Measurements from ENCODE around the gene FADS1.

Gene FADS1

DNA sequence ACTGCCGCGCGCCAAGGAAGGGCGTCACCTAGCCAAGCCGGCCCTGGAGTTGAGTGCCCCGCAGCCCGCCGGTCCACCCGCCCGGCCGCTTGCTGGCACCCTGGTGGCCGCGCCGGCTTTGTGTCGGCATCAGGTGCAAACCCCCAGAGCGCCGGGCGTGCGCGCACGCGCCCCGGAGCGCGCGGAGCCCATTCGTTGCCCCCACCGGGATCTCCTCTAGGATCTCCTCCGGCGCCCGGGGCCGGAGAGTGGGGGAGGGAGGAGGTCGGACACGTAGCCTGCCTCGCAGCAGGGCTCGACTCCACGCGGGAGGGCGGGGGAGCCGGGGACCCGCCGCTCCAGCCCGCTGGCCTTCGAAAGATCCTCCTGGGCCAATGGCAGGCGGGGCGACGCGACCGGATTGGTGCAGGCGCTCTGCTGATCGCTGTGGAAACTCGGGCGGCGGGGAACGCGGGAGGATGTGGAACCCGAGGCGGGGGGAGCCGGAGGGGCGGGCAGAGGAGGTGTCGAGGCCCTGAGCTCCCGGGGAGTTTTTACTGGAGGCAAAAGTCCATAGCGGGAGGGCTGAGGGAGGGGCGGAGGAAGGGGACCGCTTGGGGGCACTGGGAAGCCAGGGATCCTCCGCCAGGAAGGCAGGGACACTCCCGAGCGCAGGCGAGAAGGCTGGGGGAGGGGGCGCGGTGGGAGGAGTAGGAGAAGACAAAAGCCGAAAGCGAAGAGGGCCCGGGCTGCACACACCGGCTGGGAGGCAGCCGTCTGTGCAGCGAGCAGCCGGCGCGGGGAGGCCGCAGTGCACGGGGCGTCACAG lies 11.0 kb upstream of the FADS1 start, which contains the start of gene FADS2:
FADS2 (plus strand) TSS at position 730 of the 808 bp plus-strand sequence. CDS start 91 bp downstream, outside the sequence.
- peak; percentile 24 to 48 for DNase-seq (ENCODE audit: low read depth in 1 of 2, low spot score in 1 of 2)

DNA sequence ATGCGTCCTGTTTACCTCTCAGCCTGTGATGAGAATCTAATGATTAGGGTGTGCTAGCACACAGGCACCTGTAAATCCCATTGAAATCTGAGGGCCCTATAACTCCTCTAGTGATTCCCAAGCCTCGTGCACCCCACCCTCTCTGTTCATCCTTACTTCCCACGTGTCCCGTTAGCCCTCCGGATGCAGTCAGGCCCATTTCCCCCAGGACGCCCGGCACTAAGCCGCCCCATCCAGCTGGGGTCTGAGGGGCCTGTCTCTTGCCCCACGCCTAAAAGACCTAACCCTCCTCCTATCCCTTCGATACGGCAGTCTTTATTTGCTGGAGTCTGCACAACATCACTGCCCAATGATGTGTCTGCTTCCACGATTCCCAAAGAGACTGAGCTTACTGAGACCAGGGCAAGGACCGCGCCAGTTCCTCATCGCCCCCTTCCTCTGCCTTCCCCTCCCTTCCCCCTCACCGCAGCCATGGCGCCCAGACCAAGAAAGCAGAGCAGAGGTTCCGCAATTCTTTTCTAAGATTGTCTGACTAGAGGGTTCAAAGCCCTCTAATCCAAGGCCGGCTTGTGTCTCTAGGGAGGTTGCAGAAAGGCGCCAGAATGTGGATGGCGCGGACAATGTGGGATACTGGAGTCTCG lies 10.2 kb upstream of the FADS1 start:
- no peak for DNase-seq (ENCODE audit: low read depth in 1 of 2, low spot score in 1 of 2)

DNA sequence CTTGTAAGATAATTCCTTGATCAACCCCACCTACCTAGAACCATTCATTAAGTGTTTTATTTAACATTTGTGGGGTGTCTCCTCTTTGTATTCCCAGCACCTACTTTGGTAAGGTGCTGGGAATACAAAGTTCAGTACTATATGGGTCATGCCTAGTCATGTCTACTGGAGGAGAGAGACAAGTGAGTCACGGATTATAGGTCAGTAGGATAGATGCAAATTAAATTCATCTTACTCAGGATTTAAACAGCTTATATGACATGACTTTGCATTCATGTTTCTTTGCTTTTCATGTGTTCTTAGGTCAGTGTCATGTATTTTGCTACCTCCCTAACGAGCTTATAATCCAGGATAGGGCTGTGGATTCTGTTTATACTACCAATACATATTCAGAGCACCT lies 3.4 kb upstream of the FADS1 start:
- DNase-seq (ENCODE audit: low read depth in 1 of 2, low spot score in 1 of 2): no peak

DNA sequence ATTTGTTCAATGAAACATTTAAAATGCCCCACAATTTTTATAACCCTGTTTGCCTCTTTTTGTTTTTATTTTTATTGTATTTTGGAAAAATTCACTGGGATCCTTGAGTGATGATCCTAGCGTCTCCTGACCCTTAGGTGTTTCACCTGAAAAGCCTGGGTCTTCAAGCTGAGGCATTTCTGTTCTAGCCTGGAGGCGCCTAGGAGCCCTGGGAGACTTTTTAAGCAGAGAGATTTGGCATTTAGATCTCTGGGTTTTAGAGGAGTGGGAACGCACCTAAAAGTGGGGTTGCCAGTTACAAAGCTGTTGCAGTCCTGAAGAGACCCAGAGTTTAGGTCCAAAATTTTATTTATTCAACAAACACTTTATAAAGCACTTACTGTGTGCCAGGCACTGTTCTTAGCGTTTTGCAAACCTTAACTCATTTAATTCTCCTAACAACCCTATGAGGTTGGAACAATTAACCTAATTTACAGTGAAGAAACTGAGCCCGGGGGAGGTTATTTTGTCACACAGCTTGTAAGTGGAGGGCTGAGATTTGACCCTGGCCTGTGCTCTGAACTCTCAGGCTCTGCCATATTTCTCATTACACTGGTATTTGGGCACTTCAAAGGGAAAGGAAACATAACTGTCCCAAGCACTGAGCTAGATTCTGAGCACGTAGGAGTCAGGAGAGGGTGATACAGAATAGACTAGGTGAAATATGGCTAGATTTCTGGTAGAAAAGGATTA lies 834 bp upstream of the FADS1 start:
- DNase-seq (ENCODE audit: low read depth in 1 of 2, low spot score in 1 of 2): no peak

DNA sequence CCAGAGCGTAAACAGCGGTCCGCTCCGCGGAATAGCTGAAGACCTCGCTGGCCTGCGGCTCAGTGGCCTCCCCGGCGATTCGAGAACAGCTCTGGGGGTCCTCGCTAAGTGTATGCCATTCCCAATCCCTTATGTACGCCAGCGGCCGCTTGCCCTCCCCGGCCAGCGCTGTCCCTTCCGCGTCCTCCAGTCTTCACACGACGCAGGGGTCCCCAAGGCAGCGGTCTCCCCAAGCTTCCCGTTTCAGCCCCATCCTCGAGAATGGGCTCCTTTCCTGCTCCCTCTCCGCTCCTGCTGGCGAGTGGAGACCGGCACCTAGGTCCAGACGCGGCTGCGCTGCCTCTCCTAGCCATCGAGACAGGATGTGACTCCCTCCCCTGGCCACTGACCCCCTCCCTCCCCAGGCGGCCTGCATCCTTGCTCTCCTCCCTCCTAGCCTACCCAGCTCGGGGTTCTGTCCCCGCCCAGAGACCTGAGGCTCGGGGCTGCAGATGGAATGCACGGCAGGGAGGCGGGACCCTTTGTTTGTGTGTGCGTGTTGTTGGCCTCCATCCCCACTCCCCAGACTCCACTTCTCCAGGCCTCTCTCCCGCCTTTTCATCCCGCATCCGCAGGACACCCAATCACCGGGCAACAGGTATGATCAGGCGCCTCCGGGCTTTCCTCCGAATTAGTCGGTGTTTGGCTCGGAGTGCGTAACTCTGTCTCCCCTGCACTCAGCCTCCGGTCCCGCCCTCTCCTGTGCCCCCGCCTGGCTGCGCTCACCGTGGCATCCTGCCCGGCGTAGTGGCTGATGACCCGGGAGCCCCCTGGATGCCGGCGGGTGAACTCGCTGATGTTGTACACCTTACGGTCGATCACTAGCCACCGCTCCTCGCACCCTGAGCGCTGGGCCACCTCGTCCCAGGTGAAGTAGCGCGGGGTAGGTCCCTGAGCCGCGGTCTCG lies 740 bp downstream of the FADS1 start:
- DNase-seq (ENCODE audit: low read depth in 1 of 2, low spot score in 1 of 2): peak; percentile 30 to 41

DNA sequence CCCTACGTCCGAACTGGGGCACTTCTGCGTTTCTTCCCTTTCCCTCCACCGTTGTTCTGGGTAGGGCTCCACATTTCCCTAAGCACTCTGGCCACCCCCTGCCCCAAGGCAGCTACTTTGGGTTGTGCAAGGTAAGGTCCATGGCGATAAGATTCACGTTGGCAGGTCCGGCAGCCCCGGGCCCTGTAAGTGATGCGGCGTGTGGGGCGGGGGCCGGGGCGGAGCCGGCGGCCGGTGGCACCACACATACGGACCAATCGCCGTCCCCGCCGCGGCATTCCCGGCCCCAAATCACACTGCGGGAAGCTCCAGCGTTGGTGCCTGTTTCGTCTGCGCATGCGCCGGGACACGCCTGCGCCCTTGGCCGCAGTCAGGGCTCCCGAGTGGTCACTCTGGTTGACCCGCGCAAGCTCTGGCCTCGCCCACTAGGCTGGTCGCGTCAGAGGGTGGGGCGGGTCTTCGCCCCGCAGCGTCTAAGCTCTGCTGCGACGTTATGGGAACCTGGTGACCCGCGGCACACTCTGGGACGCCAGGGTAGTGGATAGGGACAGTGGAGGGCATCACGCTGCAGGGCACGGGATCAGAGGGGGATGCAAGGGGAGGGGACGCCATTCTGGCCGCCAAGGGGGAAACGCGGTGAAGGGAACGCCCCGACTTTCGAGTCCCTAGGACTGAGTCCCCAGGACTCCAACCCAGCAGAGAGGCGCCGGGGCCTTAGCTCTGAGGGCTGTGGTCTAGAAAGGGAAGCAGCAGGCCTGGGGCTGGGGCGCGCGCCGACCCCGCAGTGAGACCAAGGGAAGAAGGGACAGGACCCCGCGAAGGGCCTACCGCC lies 1.6 kb downstream of the FADS1 start:
- no peak for DNase-seq (ENCODE audit: low read depth in 1 of 2, low spot score in 1 of 2)

DNA sequence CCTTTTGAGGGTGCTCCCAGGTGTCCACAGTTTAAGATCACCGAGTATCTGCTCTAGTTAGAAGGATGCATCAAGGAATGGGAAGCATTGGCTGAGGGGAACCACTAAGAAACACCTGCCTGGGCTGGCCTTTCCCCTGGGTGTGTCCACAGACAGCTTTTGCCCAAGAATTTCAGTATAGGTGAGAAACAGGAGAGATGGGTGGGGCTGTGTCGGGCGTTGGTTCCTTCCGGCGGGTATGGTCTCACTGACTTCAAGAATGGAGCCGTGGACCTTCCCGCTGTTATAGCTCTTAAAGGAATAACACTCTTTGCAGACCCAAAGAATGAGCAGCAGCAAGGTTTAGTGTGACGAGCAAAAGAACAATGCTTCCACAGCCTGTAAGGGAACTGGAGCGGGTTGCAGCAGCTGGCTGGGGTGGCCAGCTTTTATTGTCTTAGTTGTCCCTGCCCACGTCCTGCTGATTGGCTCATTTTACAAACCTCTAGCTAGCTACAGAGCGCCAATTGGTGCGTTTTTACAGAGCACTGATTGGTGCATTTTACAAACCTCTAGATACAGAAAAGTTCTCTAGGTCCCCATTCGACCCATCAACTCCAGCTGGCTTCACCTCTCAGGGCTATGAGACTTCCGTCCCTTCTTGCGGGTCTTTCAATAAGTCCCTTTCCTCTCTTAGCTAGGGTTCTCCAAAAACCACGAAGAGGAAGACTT lies 2.4 kb downstream of the FADS1 start:
- no peak for DNase-seq (ENCODE audit: low read depth in 1 of 2, low spot score in 1 of 2)

DNA sequence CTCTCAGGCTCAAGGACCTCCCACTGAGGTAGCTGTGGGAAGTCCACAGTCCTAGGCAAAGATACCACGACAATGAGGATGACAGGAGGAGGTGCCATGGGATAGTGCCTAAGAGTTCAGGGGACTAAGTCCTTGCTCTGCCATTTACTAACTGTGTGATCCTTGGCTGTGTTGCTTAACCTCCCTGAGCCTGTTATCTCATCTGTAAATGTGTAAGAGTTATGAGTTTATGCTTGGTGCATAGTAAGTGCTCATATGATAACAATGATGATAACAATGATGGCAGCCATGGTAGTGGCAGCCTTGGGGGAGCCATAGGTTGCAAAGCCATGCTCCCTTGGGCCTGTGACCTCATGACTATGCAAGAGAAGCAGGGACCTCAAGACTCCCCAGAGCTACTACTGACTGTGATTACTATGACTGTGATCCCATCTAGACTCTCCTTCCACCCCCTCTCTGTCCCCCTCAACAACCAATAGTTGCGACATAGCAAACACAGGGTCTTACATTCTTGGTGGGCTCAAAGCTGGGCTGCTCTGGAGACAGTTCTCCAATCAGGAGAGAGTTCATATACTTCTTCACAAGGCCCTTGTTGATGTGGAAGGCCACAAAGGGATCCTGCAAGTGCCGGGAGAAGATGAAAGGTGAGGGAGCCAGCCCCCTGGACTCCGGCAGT lies 3.9 kb downstream of the FADS1 start:
- no peak for DNase-seq (ENCODE audit: low read depth in 1 of 2, low spot score in 1 of 2)

DNA sequence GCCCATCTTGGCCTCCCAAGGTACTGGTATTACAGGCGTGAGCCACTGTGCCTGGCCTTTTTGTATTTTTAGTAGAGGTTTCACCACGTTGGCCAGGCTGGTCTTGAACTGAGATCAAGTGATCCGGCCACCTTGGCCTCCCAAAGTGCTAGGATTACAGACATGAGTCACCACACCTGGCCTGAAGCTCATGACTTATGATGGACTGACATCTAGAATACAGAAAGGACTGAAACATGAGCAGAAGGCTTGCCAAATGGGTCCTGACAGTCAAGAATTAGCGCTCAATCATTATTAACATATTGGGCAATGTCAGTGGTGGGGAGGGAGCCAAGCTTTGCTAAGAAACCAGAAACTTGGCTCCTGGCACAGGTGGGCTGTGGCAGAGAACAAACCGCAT lies 5.0 kb downstream of the FADS1 start:
- no peak for DNase-seq (ENCODE audit: low read depth in 1 of 2, low spot score in 1 of 2)

DNA sequence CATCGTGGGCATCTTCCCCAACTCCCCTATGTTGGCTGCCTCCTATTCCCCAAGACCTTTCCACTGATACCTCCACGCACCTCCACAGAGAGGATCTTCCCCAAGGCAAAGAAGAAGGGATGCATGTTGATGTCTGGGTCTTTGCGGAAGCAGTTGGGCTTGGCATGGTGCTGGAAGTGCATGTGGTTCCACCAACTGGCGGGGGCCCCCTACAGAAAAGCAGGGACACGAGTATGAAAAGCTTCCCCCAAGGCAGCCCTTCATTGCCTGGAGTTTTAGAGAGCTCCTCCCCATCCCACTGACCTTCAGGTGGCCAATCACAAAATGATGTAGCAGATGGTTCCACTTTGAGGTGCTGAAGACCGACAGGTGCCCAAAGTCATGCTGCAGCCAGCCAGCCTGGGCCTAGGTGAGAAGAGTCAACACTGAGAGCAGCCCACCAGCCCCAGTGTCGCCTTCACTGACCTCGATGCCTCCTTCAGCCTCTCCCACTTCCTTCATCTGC lies 6.1 kb downstream of the FADS1 start:
- DNase-seq (ENCODE audit: low read depth in 1 of 2, low spot score in 1 of 2): no peak

DNA sequence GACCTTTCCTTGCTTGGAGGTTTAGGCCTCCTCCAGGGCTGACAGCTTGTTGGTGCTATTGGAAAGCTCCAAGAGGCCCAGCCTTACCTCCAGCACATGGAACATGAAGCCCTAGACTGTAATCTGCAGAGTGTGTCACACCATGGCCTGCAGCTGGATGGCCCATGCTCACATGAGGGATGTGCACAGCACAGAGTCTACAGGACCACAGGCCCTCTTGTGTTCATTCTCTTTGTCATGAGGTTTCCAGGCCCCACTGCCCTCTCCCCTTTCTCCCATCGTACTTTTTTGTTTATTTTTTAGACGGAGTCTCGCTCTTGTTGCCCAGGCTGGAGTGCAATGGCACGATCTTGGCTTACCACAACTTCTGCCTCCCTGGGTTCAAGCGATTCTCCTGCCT lies 10.0 kb downstream of the FADS1 start:
- DNase-seq (ENCODE audit: low read depth in 1 of 2, low spot score in 1 of 2): no peak

DNA sequence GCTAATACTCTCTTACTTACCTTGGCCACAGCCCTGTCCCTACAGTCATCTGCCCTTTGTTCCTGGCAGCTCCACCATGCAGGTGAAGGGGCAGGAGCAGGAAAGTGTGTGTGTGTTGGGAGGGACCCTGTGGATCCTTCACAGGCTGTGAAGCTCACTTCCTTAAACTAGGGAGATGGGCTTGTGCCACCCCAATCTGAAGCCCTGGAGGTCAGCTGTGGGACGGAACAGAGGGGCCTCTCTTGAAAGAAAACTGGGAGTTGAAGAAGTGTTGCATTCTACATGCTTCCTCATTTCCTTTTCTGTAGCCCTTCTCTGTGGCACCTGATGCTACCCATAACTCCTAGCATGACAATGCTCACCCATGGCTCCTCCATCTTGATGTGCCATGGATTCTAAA lies 11.7 kb downstream of the FADS1 start:
- DNase-seq (ENCODE audit: low read depth in 1 of 2, low spot score in 1 of 2): no peak

DNA sequence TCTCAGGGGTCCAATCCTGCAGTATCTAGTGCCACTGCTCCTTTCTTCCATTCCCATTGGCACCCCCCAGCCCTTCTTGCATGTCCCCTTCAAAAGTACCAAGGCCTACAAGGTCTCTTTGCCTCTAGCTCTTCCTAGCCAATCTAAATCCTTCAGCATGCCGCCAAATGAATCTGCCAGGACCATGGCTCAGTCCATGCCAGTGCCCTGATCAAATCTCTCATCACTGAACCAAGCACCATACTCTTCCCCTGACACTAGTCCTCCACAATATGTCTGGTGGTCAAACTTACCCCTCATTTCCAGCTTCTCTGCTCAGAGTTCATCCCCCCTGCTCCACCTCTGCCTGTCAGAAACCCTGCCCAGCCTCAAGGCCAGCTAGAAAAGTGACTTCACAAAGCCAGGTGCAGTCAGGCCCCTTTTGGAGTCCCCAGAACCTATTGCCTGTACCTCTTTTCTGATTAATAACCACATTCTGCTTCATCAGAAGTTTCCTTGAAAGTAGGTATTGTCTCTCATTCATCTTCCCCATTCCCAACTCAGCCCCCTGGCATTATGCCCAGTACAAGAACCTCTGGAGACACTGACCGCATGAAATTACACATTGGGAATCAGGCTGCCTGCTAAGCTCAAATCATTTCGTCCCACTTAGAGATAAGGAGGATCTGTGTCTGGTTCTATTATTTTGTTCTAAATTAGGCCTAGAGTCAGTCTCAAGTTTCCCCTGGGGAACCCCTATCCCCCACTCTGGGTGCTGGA lies 12.7 kb downstream of the FADS1 start:
- DNase-seq (ENCODE audit: low read depth in 1 of 2, low spot score in 1 of 2): no peak

DNA sequence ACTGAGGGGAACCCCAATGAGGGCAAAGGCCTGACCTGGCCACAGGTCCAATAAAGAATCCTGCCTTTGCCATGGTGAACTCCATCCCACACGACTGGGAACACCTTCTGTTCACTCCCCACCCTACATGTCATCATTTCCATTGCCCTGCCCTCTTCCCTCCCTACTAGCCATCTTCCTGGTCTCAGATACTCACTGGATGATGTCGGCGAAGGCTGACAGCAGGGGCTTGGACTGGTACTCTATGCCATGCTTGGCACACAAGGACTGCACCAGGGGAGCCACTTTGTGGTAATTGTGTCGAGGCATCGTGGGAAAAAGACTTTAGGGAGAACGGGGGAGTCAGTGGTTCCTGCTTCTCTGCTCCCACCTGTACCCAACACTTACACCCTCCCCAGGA lies 14.2 kb downstream of the FADS1 start:
- no peak for DNase-seq (ENCODE audit: low read depth in 1 of 2, low spot score in 1 of 2)

DNA sequence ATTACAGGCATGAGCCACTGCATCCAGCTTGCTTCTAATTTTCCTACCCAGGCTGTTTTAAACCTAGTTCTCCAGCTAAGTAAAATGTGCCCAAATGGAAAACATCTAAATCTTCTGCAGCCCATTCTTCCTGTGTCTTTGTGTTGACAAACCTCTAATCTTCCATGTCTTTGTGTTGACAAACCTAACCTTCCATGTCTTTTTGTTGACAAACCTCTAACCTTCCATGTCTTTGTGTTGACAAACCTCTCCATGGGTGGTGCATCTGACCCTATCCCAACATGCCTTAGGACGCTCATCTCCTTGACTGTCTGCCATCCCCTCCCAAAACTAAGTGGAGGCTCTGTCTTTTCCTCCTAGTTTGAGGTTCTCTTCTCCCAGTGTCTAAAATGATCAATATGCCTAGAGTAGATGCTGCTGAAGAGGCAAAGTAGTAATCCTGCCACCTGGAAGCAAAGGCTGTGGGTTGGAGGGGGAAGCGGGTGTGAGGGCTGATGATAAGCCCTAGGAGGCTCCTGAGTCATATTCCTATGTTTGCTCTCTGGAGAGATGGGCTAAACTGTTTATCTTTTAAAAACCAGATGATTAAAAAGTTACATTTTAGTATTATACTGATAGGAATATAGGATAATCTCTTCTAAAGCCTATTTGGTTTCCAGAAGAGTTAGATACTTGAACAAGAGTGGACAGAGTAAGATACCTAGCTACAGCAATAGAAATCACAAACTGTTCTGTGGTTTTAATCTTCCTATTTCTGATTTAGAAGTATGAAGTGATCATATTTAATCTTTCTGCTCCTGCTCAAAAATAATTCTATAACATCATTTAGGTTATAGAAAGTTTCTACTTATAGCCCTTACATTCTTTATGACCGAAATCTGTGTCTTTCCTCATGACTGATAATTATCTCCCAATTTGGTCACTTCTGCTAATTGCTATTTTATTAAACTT lies 16.2 kb downstream of the FADS1 start:
- DNase-seq (ENCODE audit: low read depth in 1 of 2, low spot score in 1 of 2): no peak

DNA sequence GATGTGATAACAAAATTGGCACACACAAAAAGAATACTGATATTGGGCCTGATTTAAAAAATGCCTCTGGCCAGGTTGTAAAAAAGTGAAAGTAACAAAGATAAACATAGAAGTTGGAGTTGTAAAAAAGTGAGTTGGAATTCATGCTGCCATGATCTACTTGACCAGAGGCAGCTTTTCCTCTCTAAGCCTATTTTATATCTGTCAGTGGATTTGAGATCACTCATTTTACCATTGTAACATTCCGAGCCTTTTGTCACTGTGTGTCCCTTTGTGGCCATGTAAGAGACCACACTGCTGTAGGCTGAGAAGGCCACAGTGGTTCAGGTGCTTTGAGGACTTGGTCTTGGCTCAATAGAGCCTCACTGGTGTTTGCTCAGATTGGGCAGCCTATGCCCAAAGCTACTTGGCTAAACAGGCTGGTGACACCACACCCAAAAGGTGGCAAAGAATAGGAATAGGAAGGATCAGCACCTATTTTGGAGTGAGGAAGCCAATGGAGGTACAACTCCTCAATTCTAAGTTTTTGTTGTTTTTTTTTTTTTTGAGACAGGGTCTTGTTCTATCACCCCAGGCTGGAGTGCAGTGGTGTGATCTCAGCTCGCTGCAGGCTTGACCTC lies 17.0 kb downstream of the FADS1 start:
- no peak for DNase-seq (ENCODE audit: low read depth in 1 of 2, low spot score in 1 of 2)
